Measurements from ENCODE around the gene SBNO1.

Gene SBNO1

DNA sequence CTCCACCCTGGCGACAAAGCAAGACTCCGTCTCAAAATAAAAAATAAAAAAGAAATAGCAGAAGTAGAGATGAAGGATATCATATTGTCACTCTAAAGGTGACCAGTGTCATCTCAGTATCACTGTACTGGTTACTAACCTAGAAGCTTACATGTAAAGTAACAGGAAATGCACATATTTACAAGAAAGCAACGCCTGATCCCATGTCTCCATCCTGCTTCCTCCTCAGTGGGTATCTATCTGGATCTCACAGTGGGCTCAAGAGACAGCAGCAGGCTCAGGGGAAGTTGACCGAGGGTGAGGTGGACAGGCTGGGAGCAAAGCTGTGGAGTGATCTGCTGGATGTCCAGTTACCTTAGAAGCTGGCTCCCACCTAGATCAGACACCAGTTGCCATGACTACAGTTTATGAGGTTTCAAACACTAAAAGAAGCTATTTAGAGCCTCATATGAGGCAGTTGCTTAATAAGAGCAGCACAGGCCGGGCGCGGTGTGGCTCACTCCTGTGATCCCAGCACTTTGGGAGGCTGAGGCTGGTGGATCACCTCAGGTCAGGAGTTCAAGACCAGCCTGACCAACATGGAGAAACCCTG is 120.9 kb downstream of the SBNO1 start:
- no peak for DNase-seq

DNA sequence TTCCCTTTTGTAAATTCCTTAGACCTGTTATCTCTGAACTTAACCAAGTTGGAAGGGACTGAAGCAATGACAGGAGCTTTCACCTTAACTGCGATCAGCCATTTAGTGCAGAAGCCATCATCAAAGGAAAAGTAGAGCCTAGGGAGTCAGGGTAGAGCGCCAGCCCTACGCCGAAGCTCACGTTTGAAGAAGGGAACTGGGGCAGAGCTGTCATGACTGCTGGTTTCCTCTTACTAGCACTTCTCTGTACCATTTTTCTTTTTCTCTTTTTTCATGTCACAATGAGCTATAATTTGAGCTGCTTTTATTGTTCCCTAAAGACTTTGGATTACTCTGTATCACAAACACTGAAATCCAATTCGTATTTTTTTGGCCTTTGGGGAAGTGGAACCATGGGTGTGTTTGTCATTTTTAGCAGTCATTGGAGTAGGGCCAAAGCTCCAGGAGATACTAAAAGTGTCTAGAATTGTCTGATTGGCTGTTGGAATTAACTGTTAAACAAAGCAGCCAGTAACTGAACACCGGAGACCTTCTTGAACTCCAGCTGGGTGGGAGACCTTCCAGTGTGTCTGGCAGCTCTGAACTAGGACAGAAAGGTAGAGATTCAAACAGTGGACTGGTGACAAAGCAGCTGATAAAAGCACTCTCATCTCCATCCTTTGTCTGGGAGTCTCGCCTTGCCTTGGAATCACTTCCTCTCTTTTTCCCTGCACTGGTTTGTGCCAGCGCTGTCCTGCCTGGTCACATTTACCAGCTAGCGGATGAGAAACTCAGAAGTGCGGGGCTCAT is 122.3 kb downstream of the SBNO1 start:
- DNase-seq, result no peak

Data from right hindlimb (tissue), 1 donor.